NT2/D1 (cell line): Measurements from ENCODE around the gene KCNG4.

ENCODE experiments used
- SUZ12 ChIP-seq: IDR thresholded peaks from 2 replicates; pipeline ENCODE4 v1.6.1; 2011; ENCODE audit not compliant: insufficient read length, insufficient read depth; ENCODE audit errors: extremely low read depth
- YY1 ChIP-seq: IDR thresholded peaks from 2 replicates; pipeline ENCODE4 v1.6.1; 2011; ENCODE audit not compliant: insufficient read length, insufficient read depth
- ZNF274 ChIP-seq: IDR thresholded peaks from 2 replicates; pipeline ENCODE4 v1.6.1; 2011; ENCODE audit warnings: mild to moderate bottlenecking, low read depth, low read length

DNA sequence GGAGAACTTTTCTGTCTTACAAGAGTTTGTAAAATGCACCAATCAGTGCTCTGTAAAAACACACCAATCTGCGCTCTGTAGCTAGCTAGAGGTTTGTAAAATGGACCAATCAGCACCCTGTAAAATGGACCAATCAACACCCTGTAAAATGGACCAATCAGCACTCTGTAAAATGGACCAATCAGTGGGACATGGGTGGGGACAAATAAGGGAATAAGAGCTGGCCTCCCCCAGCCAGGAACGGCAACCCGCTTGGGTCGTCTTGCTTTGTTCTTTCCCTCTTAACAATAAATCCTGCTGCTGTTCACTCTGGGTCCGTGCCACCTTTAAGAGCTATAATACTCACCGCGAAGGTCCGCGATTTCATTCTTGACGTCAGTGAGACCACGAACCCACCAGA, 18.5 kb upstream of the KCNG4 start:
- no peak for TF ChIP-seq ZNF274
- TF ChIP-seq YY1: no peak
- no peak for TF ChIP-seq SUZ12
